CD4-positive, alpha-beta T cell treated with Interferon alpha-2 for 1 hour (primary cell): ENCODE measurements around the gene MIER2.

Source experiments
- DNase-seq, 2 donors: peaks; one replicate each; pipeline ENCODE4 v3.0.0-alpha.2; 2020 to 2022

The MIER2 gene

DNA sequence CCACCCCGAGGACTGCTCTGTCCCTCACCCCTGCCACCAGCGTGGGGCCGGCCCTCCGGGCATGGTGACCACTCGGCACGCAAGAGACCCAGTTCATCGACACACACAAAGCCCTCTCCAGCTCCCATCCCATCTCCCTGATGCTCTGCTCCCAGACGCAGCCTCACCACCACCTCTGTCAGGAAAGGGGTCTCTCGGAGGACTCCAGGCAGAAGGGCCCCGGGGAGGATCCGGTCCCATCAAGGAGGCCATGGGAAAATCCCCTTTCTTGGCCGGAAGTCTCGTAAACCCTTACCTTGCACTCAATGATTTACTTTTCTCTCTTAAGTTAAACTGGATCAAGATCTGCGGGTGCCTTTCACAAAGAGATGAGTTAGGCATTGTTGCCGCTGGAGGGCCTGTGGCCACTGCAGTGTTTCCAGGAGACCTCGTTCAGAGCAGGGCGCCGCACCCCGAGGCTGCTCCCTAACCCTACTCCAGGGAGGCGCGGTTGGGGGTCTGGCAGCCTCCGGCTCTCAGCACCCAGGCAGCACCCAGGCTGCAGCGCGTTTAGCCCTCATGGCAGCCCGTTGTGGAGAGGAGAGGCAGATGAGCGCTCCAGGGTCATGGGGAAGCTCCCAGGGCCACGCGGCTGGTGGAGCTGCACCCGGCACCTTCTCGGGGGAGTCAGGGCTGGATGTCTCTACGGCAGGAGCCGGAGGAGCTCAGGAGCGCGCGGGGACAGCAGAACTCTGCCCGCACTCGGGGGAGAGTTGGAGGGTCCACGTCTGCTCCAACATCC is 33.4 kb upstream of the MIER2 start:
- no peak for DNase-seq

DNA sequence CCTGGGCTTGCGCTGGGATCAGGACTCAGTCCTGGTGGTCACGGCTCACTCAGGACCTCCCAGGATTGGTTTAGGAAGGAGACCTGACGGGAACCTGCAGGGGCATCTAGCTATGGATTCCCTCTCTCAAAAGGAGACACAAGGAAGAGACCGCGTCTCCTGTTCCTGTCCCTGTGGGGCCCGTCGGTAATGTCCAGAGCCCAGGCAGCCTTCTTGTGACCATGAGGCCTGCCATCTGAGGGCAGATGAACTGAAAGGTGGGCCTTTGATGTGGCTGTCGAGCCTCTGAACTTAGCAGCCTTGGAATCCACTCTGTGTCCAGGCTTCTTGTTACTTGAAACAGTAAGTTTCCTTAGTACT is 31.5 kb upstream of the MIER2 start:
- DNase-seq: no peak

DNA sequence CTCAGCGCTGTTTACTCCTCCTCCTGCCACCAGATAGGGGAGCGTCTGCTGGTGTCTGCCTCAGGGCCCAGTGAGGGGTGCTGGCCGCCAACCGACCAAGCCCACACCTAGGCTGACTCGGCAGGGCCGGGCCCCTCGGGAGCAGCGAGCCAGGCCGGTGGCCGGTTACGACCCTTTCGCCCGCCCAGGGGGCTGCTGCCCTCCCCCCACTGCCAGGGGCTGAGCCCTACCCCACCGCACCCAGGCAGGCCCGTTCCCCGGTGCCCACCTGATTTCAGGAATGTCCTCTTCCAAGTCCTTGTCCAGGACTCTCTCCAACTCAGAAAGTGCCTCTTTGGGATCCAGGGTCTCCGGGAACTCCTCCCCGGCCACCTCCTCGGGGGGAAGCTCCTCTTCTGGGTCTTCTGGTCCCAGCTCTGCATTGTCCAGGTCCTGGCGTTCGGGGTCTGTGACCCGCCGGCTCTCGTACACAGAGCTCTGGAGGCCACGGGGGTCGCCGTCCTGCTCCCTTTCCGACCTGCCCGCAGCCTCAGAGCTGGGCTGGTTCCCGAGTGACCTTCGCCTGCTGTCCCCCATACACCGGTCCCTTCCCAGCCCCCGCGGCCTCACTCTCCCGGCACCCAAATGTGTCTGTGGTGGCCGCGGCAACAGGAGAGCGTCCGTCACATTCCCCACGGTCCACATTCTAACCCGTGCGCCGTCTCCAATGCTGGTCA is 31.0 kb upstream of the MIER2 start:
- no peak for DNase-seq

DNA sequence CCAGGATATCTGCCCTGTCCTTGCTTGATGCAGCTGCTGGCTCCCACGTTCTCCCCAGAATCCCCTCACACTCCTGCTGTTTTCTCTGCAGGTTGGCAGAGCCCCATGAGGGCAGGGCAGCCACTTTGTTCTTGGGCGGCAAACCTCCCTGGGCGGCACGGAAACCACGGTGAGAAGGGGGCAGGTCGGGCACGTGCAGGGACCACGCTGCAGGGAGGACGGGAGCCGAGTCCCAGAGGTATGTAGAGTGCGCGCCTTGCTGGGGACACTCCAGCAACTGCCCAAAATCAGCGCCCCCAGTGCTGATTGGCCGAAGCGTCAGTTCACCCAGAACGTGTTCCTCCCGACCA is 30.3 kb upstream of the MIER2 start:
- no peak for DNase-seq

DNA sequence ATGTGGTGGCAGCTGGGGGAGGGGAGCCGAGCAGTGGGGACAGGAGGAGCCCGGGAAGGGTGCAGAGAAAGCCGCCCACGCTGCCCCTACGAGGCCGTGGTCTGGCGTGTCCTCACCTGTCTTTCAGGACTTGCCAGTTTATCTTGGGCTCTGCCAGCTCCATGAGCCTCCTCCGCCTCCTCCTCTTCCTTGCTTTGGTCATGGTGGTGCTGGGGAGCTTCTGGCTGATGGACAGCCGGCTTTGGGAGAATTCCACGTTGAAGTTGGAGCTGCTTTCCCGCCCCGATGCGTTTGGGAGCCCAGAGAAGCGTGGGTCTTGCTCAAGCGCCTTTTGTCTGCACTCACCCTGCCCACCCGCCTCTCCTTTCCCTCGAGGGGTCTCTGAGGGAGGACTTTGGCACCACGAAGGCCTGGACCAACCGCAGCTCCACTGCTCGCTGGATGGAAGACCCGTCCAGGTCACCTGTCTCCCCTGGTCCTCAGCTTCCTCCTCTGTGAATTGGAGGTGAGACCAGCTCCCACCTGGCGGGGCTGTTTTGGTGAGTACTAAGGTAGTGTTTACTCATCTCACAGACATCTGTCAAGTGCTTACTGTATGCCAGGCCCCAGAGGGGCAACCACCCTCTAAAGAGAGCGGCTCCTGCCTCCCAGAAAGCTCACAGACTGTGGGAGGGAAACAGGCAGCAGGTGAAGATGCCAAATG is 29.7 kb upstream of the MIER2 start:
- DNase-seq: no peak

DNA sequence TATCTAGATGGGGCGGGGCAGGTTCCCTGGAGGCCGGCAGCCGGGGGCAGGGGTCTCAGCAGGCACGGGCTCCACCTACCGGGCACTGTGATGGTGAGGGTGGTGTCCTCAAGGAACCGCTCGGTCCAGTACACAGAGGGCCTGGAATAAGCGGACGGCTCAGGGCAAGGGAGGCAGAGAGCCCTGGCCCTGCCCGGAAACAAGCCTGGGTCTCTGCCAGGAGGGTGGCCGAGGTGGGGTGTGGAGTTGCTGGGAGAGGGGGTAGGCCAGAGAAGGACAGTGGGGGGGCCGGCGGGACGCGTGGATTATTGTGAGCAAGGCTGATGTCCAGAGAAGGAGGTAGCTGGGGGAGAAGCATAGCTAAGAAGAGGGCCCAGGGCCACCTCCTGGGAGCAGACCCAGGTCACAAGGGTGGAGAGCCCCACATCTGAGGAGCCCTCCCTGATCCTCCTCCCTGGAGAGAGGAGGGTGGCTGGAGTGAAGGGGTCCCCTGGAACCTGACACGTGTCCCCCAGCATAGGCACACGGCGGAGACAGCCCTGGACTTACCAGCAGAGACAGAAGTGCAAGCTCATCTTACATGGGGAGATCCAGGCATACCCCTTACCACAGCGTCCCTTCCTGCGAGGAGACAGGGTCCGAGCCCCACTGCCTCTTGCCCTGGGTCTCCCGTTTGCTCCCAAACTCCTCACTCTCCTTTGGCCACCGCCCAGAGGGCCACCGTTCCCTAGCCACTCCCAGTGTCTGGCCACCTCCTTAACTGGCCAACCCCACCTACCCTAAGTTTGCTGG is 29.0 kb upstream of the MIER2 start:
- no peak for DNase-seq

DNA sequence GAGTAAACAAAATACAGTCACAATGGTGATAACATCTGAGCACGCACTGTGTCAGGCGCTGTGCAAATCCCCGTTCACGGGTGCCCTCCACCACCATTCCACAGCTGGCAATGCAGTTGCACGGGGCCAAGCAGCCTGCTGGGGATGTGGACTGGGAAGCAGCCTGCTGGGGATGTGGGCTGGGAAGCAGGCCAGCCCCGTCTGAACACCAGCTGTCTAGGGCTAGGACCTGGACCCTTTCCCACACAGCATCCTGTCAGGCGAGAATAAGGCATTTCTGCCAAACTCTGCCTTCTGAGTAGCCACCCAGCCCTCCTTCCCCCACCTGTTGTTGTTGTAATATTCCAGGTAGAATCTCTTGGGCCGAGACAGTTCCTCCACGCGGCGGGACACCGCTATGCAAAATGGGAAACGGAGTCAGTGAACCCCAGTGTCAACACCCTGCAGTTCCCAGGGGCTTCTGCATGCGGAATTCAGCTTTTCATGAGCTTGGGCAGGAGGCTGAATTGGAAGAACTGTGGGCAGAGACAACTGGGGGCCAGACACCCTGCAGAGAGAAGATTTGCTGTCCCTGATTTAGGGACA is 27.8 kb upstream of the MIER2 start:
- DNase-seq: no peak

DNA sequence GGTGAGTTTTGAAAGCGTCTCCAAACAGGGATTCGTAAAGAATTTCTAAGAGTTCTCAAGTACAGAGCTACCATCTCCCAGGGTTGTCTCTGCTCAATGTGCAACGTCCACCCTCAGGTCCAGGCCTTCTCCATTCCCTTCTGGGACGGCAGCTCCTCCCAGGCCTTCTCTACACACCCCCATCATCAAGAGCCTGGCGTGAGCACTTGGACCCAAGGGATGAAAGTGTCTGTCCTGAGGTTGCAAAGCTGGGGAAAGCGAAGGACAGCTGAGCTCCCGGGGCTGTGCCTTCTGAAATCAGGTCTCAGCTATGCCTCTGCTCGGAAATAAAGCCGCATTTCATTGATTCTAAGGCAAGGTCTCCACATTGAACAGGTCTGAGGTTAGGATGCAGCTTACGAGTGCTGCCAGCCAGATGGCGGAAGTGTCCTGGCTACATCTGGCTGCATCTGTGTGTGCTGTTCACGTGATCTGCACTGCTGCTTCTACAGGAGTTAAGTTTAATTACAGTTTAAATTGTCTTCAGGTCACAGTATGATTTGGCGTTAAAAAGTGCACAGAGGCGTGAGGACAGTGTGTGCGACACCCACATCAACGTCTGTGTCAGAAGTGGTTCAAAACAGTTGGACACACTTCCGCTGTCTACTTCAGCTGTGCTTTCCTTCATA is 27.0 kb upstream of the MIER2 start:
- DNase-seq: no peak

DNA sequence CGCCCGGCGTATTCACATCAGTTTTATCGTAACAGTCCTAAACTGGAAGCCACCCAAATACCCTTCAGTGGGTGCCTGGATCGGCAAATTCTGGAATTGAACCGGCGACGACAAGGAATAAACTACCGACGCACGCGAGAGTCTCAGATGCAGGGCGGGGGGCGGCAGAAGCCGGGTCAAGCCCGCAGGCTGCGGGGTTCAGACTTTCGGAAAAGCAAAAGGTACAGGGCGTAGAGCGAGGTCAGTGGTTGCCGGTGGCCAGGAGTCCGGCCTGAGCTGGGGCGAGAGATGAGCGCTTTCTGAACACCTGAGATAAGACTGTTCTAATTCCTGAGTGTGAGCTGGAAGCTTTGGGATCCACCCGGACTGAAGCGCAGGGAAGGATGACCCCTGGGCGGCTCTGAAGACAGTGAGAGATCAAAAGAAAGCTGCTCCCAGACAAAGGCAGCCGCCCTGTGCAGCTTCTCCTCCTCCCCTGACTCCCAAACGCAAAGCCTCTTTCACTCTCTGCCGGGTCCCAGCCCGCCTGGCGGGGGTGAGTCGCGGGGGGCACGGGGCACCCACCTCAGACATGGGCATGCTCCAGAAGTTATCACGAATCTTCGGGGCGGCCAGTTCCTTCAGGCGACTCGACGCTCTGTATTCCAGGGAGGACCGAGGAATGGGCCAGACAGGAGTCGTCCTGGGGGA is 26.2 kb upstream of the MIER2 start:
- DNase-seq: no peak

DNA sequence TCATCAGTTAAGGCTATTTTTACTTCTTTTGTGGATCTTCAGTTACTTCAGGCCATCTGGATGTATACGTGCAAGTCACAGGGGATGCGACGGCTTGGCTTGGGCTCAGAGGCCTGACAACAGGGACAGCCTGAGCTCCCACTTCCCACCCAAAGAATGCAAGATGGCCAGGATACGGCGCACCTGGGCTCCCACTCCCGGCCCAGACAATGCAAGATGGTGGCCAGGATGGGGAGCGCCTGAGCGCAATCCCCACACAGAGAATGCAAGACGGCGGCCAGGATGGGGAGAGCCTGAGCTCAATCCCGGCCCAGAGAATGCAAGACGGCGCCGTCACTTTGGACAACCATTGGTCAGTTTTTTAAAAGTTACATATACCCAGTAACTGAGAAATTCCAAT is 25.3 kb upstream of the MIER2 start:
- no peak for DNase-seq

DNA sequence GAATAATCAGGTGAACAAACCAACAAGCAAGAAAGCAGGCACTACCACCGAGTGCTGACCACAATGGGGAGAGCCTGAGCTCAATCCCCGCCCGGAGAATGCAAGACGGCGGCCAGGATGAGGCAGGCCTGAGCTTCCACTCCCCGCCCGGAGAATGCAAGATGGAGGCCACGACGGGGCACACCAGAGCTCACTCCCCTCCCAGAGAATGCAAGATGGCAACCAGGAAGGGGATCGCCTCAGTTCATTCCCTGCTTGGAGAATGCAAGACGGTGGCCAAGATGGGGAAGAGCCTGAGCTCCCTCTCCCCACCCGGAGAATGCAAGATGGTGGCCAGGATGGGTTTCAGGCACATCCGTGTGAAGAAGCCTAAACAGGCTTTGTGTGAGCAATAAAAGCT is 24.7 kb upstream of the MIER2 start:
- no peak for DNase-seq

DNA sequence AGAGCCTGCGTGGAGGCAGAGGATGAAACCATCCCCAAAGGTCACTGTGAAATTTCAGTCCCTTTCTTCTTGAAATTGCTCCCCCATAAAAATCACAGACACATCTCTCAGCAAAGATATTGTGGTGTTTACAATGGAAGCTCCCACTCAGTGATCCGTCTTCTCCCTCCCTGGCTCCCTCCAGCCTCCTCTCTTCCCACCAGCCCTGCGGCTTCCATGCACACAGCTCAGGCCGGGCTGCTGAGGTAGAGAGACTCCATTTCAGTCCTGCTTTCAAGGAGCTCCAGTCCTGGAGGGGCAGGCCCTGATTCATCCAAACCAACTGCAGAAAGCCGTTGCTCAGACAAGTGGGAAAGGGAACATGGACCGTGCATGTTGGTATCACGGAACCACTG is 24.0 kb upstream of the MIER2 start:
- DNase-seq: no peak

DNA sequence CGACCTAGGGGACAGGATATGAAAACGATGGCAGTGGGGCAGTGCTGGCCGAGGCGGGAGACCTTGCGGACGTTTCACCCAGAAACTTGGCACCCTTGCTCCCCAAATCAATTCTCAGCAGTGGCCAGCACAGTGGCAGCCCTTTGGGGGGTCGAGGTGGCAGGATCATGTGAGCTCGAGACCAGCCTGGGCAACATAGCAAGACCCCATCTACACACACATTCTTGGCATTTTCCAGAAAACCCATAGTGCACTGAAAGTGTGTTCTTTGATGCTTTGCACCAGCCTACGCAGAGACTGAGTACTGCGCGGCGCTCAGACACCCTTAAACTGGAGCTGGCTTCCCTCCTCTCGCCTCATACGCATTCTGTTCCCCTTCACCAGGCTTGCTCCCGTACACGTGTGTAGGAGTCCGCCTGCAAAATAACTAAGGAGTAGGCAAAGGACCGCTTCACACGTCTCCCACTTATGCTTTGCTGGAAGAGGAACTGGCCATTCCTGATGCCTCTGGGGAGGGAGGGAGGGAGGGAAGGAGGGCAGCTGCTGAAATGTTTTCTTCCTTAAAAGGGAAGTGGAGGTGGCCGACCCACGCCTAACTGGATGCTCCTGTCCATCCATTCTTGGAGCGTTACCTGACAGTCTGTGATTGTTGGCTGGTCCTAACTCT is 23.5 kb upstream of the MIER2 start:
- no peak for DNase-seq

DNA sequence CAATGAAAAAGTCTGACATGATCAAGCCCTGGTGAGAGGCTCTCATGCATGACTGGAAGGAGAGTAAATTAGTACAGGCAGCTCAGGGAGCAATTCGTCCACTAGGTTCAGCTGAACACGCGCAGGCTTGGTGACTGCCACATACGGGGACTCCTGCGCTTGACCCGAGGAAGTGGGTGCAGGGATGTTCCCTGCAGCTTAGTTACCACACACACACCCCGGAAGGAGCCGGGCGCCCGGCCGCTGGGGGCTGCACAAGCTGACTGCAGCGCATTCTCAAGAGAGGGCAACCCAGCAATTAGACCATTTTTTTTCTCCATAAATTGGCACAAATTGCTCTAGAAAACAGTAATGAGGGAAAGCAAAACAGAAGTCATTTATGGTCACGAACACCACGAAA is 23.0 kb upstream of the MIER2 start:
- no peak for DNase-seq

DNA sequence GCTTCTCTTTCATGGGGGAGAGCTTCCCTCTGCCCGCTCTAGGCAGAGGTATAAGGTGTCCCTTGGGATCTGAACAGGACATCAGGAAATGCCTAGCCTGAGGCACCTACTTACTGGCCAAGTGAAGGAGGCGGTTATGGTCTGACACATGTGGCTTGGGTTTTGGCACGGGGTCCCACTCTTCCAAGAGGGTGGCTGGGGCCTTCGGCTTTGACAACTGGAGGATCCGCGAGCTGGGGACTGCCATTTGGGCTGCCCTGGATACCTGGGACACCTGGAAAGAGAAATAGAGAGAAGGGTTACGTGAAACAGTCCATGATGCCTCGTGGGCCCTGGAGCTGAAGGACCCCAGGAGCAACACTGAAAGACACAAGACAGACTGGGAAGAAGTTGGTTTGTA is 22.4 kb upstream of the MIER2 start:
- no peak for DNase-seq

DNA sequence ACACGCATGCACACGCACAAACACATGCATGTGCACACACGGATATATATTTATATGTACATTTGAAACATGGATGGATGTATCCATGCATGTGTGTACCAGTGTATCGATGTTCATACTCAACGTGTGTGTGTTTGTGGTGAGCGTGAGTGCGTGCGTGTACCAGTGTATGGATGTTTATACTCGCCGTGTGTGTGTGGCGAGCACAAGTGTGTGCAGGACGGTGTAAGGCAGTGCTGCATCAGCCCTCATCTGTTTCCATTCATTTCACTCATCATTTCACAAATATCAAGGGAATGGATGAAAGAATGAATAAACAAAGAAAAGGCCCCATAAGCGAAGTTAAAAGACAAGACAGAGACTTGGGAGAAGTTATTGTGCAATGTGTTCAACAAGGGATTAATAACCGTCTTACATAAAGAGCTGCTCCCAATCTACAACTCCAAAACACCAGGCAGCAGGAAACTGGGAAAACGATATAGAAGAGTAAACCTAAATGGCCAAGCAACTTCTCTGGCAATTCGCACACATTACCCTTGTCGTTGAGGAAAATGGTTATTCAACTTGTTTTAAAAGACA is 21.7 kb upstream of the MIER2 start:
- no peak for DNase-seq

DNA sequence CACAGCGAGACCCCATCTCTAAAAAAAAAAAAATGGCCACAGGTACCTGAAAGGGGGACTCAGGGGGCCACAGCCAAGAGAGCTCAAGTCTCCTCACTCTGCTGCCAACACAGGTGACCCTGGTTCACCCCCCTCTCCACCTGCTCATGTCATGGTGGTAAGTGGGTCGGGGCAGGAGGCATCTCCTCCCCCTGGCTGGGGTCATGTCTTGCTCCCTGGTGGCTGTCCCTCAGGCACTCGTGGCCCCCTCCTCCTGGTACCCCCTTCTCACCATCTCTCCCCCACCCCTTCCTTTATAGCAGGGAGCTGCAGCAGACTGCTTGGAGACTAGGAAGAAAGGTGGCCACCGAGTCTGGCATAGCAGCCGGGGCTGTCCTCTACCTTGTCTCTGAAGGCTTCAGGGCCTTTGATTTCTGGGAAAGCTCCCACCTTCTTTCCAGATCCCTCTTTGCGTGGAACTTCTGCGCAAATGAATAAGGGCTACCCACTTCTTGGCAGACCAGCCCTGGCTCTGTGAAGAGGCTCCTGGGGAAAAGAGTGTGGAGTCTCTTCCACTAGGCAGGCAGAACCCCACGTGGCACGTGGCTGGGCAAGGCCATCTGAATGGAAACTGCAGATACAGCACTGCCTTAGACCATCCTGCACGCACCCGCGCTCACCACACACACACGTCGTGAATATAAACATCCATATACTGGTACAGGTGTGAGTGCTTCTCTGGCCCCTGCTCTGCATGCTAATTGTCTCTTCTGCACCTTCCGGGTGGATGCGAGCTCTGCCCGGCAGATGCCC is 20.1 kb upstream of the MIER2 start:
- DNase-seq: no peak

DNA sequence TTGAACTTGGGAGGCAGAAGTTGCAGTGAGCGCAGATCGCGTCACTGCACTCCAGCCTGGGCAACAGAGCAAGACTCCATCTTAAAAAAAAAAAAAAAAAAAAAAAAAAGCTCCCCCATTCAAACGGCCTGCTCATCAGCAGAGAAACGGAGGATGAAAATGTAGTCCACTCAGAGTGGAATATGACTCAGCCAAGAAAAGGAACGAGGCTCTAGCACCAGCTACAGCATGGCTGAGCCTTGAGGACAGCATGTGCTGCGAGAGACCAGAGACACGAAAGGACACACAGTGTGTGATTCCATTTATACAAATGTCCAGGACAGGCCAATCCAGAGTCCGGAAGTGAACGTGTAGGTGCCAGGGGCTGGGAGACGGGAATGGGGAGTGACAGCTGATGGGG is 18.1 kb upstream of the MIER2 start:
- no peak for DNase-seq

DNA sequence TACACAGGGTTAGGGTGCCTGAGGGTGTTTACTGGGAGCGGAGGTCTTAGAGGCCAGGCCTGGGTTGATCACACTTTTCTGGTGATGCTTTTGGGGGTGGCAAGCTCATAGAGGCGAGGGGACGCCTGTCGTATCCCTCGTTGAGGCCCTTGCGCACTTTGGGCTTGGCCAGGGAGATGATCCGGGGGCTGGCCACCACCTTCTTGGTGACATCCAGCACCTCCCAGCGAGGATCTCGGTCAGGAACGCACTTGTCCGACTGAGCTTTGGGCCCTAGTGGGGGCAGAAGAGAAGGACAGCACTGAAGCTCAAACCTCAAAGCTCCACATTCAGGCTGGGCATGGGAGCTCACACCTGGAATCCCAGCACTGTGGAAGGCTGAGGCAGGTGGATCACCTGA is 17.6 kb upstream of the MIER2 start:
- DNase-seq: no peak

DNA sequence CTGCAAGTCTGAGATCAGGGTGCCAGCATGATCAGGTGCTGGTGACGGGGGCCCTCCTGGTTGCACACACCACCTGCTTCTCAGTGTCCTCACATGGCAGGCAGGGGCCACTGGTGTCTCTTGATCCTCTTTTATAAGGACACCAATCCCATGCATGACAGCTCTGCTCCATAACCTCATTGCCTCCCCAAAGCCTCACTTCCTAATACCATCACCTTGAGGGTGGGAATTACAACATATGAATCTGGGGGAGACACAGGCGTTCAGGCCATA is 15.0 kb upstream of the MIER2 start:
- DNase-seq: no peak
